ENCODE data around the gene USP49. TPM values are rescaled to one million over a fixed set of nuclear protein-coding genes. Genes with fewer than 3 reads are reported as not detected.

Gene USP49
- total RNA-seq, 1 donor from 2014 or later, result 2.2 TPM

Other genes with a start within 250 kb of the USP49 start
- gene TFEB, start 159.8 kb downstream of the USP49 start, total RNA-seq, result 6.4 and 10.6 TPM in 2 replicates
- not detected in 2 replicates for gene PGC, start 148.0 kb downstream of the USP49 start, total RNA-seq
- gene FRS3, start 115.5 kb downstream of the USP49 start, total RNA-seq, result 2.0 and 3.5 TPM in 2 replicates
- 1.3 and 3.5 TPM in 2 replicates for gene PRICKLE4, start 114.6 kb downstream of the USP49 start, total RNA-seq
- gene TOMM6, start 107.7 kb downstream of the USP49 start, total RNA-seq, result 101 and 115 TPM in 2 replicates
- gene MED20, start 25.8 kb upstream of the USP49 start, total RNA-seq, result 26.4 and 27.3 TPM in 2 replicates
- 28.1 and 28.3 TPM in 2 replicates for gene BYSL, start 26.1 kb upstream of the USP49 start, total RNA-seq
- gene CCND3, start 46.4 kb upstream of the USP49 start, total RNA-seq, result 169 and 170 TPM in 2 replicates
- 18.9 and 25.1 TPM in 2 replicates for gene TAF8, start 155.1 kb upstream of the USP49 start, total RNA-seq
- 0.16 TPM in 2 replicates for gene C6orf132, start 247.2 kb upstream of the USP49 start, total RNA-seq

Measured in myocyte (in vitro differentiated cells).